Natural killer cell (primary cell): Measurements from ENCODE around the gene OGDHL. TPM values are rescaled to one million over a fixed set of nuclear protein-coding genes. Genes with fewer than 3 reads are reported as not detected.

ENCODE experiments used
- ATAC-seq, 3 donors: fragments of 150-1000 bp in 2 of 3; fragments of 200-7000 bp in 1 of 3; cut with Tn5 transposase; 1 replicate in 1 of 3; 2 replicates in 2 of 3; pipeline ENCODE4 v1.10.0; 2021; ENCODE audit warnings: mild to moderate bottlenecking in 2 of 3, moderate library complexity in 2 of 3
- DNase-seq, 2 donors: peaks; one replicate each; pipeline versions ENCODE4 v3.0.0 to v3.0.0-alpha.2; 2013 to 2021; ENCODE audit warnings: mixed read lengths in 1 of 2
- H3K27ac ChIP-seq: one replicate; pipeline ENCODE4 v1.5.1; 2013; ENCODE audit warnings: mild to moderate bottlenecking, low read length
- H3K27me3 ChIP-seq: one replicate; pipeline ENCODE4 v1.6.1; 2013; ENCODE audit warnings: low read length; ENCODE audit not compliant: control insufficient read depth, insufficient read depth
- H3K36me3 ChIP-seq: one replicate; pipeline ENCODE4 v1.6.1; 2013; ENCODE audit warnings: low read length; ENCODE audit not compliant: control insufficient read depth, insufficient read depth
- H3K4me1 ChIP-seq: one replicate; pipeline ENCODE4 v1.6.1; 2013; ENCODE audit warnings: low read length; ENCODE audit not compliant: control insufficient read depth, insufficient read depth
- H3K4me3 ChIP-seq: one replicate; pipeline ENCODE4 v1.5.1; 2013; ENCODE audit warnings: low read length
- H3K9me3 ChIP-seq: one replicate; pipeline ENCODE4 v1.6.1; 2013; ENCODE audit warnings: low read length; ENCODE audit not compliant: control insufficient read depth, insufficient read depth
- H3K27ac Mint-ChIP-seq, 2 donors: one replicate each; pipeline ENCODE4 v1.8.0; 2022; ENCODE audit warnings: mild to moderate bottlenecking in 2 of 2, mixed read lengths in 2 of 2, moderate library complexity in 1 of 2
- H3K27me3 Mint-ChIP-seq, 2 donors: one replicate each; pipeline ENCODE4 v1.8.0; 2022; ENCODE audit warnings: low read depth in 2 of 2, mixed read lengths in 2 of 2
- H3K36me3 Mint-ChIP-seq: one replicate; pipeline ENCODE4 v1.8.0; 2022; ENCODE audit warnings: mixed read lengths
- H3K4me1 Mint-ChIP-seq, 2 donors: one replicate each; pipeline ENCODE4 v1.8.0; 2022; ENCODE audit warnings: mixed read lengths in 2 of 2
- H3K4me3 Mint-ChIP-seq: one replicate; pipeline ENCODE4 v1.8.0; 2022; ENCODE audit warnings: mild to moderate bottlenecking, moderate library complexity, mixed read lengths
- H3K9me3 Mint-ChIP-seq, 2 donors: one replicate each; pipeline ENCODE4 v1.8.0; 2022; ENCODE audit warnings: mixed read lengths in 2 of 2
- CTCF ChIP-seq: fragments of 200-600 bp; IDR thresholded peaks from one replicate; pipeline ENCODE4 v1.8.0; 2022; ENCODE audit warnings: antibody characterized with exemption
- WGBS: methylation state at CpG from one replicate; pipeline ENCODE4 v1.1.7; 2013; ENCODE audit warnings: missing lambda C conversion rate; ENCODE audit not compliant: insufficient coverage; 5-methylcytosine and 5-hydroxymethylcytosine counted together
- intact Hi-C: fragments of 100-400 bp; cut with micrococcal nuclease; formaldehyde crosslinking; loops from one replicate; pipeline ENCODE4 v1.14.2; 2022
- total RNA-seq, 4 donors: library from RNA; stranded (reverse); fragments of 120-200 nt in 1 of 4; gene quantifications; one replicate each; pipeline versions ENCODE4 v1.2.3 to v1.2.4, GENCODE V29; 2013 to 2022

OGDHL gene
- total RNA-seq, 3 donors from 2014 or later (not counting 1 experiment from before 2014, with no cell fraction given), result not detected

GRCh38 chr10:49738616-49739360, 23.3 kb downstream of the OGDHL start:
- Histone ChIP-seq H3K27ac (no peak overlapping the region), H3K27me3 (no peaks in the 10 kb centered on the region), H3K36me3 (no peaks in the 10 kb centered on the region), H3K4me1 (no peaks in the 10 kb centered on the region), H3K4me3 (no peak overlapping the region), H3K9me3 (no peaks in the 10 kb centered on the region)
- Mint-ChIP-seq H3K27me3 (peaks cover 0 to 3% of the 10 kb centered on the region in 2 donors), H3K4me3 (no peak overlapping the region), H3K36me3 (no peaks in the 10 kb centered on the region), H3K4me1 (no peaks in the 10 kb centered on the region), H3K27ac (no peak overlapping the region), H3K9me3 (peaks cover 3 to 8% of the 10 kb centered on the region in 2 donors)
- intact Hi-C loops, result no loop called here
- ATAC-seq (no peak), DNase-seq (no peak)
- WGBS, result 80% methylated on average over 10 of the region's 10 CpGs
- TF ChIP-seq CTCF, result no peak

- H3K36me3 Mint-ChIP-seq, result no peaks in the 10 kb centered on the region
- no peaks in the 10 kb centered on the region for H3K4me1 Mint-ChIP-seq
- no peak overlapping the region for H3K27ac Mint-ChIP-seq
- Histone ChIP-seq H3K4me3 (no peak overlapping the region), H3K27me3 (no peaks in the 10 kb centered on the region), H3K4me1 (no peaks in the 10 kb centered on the region), H3K27ac (no peak overlapping the region), H3K9me3 (no peaks in the 10 kb centered on the region), H3K36me3 (no peaks in the 10 kb centered on the region)
- DNase-seq (no peak), ATAC-seq (no peak)
- no peak for TF ChIP-seq CTCF
- H3K27me3 Mint-ChIP-seq, result peaks cover 0 to 3% of the 10 kb centered on the region in 2 donors
- WGBS, result 89% methylated on average over 19 of the region's 19 CpGs
- H3K9me3 Mint-ChIP-seq, result peaks cover 3 to 8% of the 10 kb centered on the region in 2 donors
- intact Hi-C loops, result no loop called here
- no peak overlapping the region for H3K4me3 Mint-ChIP-seq
These were observed 24.5 kb downstream of the OGDHL start for GRCh38 chr10:49737474-49738201.

- DNase-seq, result no peak
- ATAC-seq, result no peak
- Mint-ChIP-seq H3K4me1 (no peaks in the 10 kb centered on the region), H3K4me3 (no peak overlapping the region), H3K9me3 (peaks cover 0 to 1% of the 10 kb centered on the region in 2 donors), H3K36me3 (no peaks in the 10 kb centered on the region), H3K27ac (no peak overlapping the region), H3K27me3 (peaks cover 0 to 3% of the 10 kb centered on the region in 2 donors)
- 84% methylated on average over 5 of the region's 5 CpGs for WGBS
- no peaks in the 10 kb centered on the region for H3K4me1 ChIP-seq
- H3K9me3 ChIP-seq, result no peaks in the 10 kb centered on the region
- no peak overlapping the region for H3K27ac ChIP-seq
- no peak overlapping the region for H3K4me3 ChIP-seq
- TF ChIP-seq CTCF, result no peak
- H3K27me3 ChIP-seq, result no peaks in the 10 kb centered on the region
- no peaks in the 10 kb centered on the region for H3K36me3 ChIP-seq
- intact Hi-C loops, result no loop called here
These were observed 25.5 kb downstream of the OGDHL start for GRCh38 chr10:49736564-49737113.
